Measurements from ENCODE around the gene SYNPO. TPM values are rescaled to one million over a fixed set of nuclear protein-coding genes. Genes with fewer than 3 reads are reported as not detected.
A peak's percentile ranks its signal among the peaks of the same experiment; 100 is the strongest.

Gene SYNPO
- total RNA-seq, 1 donor from 2014 or later = 24.5 TPM

GRCh38 chr5:150618163-150618562 is 22.3 kb upstream of the SYNPO start:
- Mint-ChIP-seq H3K9me3 (no peaks in the 10 kb centered on the region), H3K27me3 (peaks cover 10% of the 10 kb centered on the region), H3K27ac (no peak overlapping the region), H3K4me1 (ENCODE audit: unreplicated experiment) (peaks cover 57% of the 10 kb centered on the region), H3K36me3 (peaks cover 4% of the 10 kb centered on the region), H3K4me3 (no peak overlapping the region)
- TF ChIP-seq CTCF (conservative IDR thresholded peaks at IDR 0.05) = no peak
- no peak for DNase-seq (ENCODE audit: extremely low spot score, unreplicated experiment)

DNA sequence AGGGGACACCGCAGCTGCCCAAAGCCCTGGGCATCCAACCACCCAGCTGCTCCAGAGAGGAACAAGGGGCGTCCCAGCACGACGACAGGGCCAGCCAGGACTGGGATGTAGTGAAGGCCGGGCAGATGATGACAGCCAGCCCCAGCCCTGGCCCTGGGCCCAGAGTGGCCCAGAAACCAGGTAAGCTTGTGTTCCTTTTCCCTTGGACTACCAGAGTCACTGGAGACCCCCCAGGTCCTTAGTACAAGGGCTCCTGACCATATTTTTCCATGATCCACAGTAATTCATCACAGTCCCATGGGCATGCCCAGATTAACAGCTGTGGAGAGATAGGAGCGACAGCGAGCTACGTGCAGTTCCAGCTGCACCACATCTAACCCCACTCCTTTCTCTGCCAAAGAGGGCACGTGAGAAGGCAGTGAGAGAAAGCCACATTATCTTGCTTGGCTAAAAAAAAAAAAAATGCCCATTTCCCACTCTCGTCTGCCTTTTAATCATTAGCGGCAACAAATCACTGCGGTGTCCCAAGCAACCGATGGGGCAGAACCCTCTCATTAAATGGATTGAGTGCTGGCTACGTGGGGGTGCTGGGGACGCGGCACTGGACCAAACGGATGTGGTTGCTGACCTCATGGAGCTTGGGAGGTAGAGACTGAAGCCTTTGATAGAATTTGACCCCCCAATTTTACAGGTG is 21.7 kb upstream of the SYNPO start:
- H3K4me1 Mint-ChIP-seq (ENCODE audit: unreplicated experiment) = peaks cover 56% of the 10 kb centered on the region
- H3K9me3 Mint-ChIP-seq = no peaks in the 10 kb centered on the region
- TF ChIP-seq CTCF (conservative IDR thresholded peaks at IDR 0.05) = no peak
- H3K27ac Mint-ChIP-seq = no peak overlapping the region
- peaks cover 4% of the 10 kb centered on the region for H3K36me3 Mint-ChIP-seq
- peaks cover 12% of the 10 kb centered on the region for H3K27me3 Mint-ChIP-seq
- DNase-seq (ENCODE audit: extremely low spot score, unreplicated experiment) = no peak
- H3K4me3 Mint-ChIP-seq = no peak overlapping the region

DNA sequence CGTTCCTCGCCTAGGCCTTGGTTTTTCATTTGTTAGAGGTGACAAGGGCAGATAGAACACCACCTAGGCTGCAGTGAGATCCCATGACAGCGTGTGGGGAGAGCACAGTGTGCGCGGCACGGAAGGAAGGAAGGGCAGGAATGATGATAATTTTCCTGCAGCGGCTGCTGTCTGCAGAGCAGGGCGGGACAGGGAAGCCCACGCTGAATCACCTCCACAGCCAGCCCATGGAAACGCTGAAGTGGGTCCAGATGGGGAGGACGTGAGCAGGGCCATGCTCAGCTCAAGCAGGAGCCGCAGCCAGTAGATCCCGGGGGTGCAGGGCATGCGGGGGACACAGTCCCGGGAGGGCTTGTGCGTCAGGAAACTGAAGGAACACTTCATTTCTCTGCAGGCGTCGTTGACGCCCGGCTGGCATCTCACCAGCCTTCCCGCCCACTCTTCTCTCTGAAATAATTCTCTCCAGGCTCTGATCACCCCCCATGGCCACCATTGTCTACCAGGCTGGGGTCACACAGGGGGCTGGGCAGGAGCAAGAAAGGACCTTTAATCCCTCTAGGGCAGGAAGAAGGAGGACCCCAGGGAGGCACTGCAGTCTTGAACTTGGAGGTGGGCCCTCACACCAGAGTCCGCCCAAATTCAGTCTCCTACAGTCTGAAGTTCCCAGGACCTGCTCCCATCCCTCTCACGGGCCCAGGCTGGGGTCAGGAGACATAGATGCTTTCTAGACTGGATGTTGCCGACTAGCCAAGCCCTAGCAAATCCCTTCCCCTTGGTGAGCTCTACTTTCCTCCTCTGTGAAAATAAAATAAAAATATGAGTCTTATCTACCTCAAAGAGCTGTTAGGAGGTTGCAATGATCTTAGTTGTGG is 20.9 kb upstream of the SYNPO start:
- no peak for DNase-seq (ENCODE audit: extremely low spot score, unreplicated experiment)
- Mint-ChIP-seq H3K4me3 (no peak overlapping the region), H3K9me3 (no peaks in the 10 kb centered on the region), H3K4me1 (ENCODE audit: unreplicated experiment) (peaks cover 60% of the 10 kb centered on the region), H3K27ac (peak overlapping the region; percentile 25), H3K36me3 (peaks cover 4% of the 10 kb centered on the region), H3K27me3 (peaks cover 18% of the 10 kb centered on the region)
- TF ChIP-seq CTCF (conservative IDR thresholded peaks at IDR 0.05) = no peak

- Mint-ChIP-seq H3K4me3 (no peak overlapping the region), H3K27me3 (peaks cover 16% of the 10 kb centered on the region), H3K9me3 (no peaks in the 10 kb centered on the region), H3K4me1 (ENCODE audit: unreplicated experiment) (peaks cover 48% of the 10 kb centered on the region), H3K36me3 (peaks cover 4% of the 10 kb centered on the region), H3K27ac (no peak overlapping the region)
- no peak for TF ChIP-seq CTCF (conservative IDR thresholded peaks at IDR 0.05)
- no peak for DNase-seq (ENCODE audit: extremely low spot score, unreplicated experiment)
Measured at GRCh38 chr5:150621301-150621700, 19.2 kb upstream of the SYNPO start.

GRCh38 chr5:150622157-150622556 is 18.3 kb upstream of the SYNPO start:
- H3K4me3 Mint-ChIP-seq = no peak overlapping the region
- peaks cover 13% of the 10 kb centered on the region for H3K27me3 Mint-ChIP-seq
- no peak for DNase-seq (ENCODE audit: extremely low spot score, unreplicated experiment)
- no peaks in the 10 kb centered on the region for H3K9me3 Mint-ChIP-seq
- no peak for TF ChIP-seq CTCF (conservative IDR thresholded peaks at IDR 0.05)
- peaks cover 44% of the 10 kb centered on the region for H3K4me1 Mint-ChIP-seq (ENCODE audit: unreplicated experiment)
- H3K36me3 Mint-ChIP-seq = peaks cover 4% of the 10 kb centered on the region
- H3K27ac Mint-ChIP-seq = no peak overlapping the region

Measured in type B pancreatic cell (in vitro differentiated cells).